ENCODE data around the gene SEMA3C.
A peak's percentile ranks its signal among the peaks of the same experiment; 100 is the strongest.
"Not testable (repeated sequence)": the region's sequence is repeated elsewhere in the genome, so short reads cannot be mapped to it uniquely, and the experiment has no call there.

Gene SEMA3C

GRCh38 chr7:80918909-80919721, at the start of gene SEMA3C:
SEMA3C (minus strand) TSS chr7:80919051; CDS start chr7:80916781, 2,270 bp downstream.
- DNase-seq = peak; percentile 83

- DNase-seq = no peak
These were observed 49.8 kb upstream of the SEMA3C start for GRCh38 chr7:80968606-80969005.

GRCh38 chr7:80967917-80968297, 49.1 kb upstream of the SEMA3C start:
- no peak for DNase-seq

- DNase-seq = no peak
These were observed 48.4 kb upstream of the SEMA3C start for GRCh38 chr7:80967071-80967916.

- DNase-seq = no peak
These were observed 41.5 kb upstream of the SEMA3C start for GRCh38 chr7:80960244-80960795.

GRCh38 chr7:80957226-80957777, 38.5 kb upstream of the SEMA3C start:
- DNase-seq = no peak

GRCh38 chr7:80954191-80954590, 35.3 kb upstream of the SEMA3C start:
- no peak for DNase-seq

GRCh38 chr7:80950550-80950967, 31.7 kb upstream of the SEMA3C start:
- no peak for DNase-seq

- no peak for DNase-seq
These were observed 30.6 kb upstream of the SEMA3C start for GRCh38 chr7:80949449-80949848.

- no peak for DNase-seq
These were observed 28.0 kb upstream of the SEMA3C start for GRCh38 chr7:80946858-80947257.

- DNase-seq = no peak
These were observed 27.1 kb upstream of the SEMA3C start for GRCh38 chr7:80945976-80946375.

- DNase-seq = no peak
These were observed 24.5 kb upstream of the SEMA3C start for GRCh38 chr7:80943342-80943741.

- DNase-seq = no peak
These were observed 23.6 kb upstream of the SEMA3C start for GRCh38 chr7:80942261-80943041.

- DNase-seq = no peak
These were observed 22.4 kb upstream of the SEMA3C start for GRCh38 chr7:80941208-80941758.

- no peak for DNase-seq
These were observed 21.8 kb upstream of the SEMA3C start for GRCh38 chr7:80940539-80941207.

- no peak for DNase-seq
These were observed 18.5 kb upstream of the SEMA3C start for GRCh38 chr7:80937336-80937735.

GRCh38 chr7:80935991-80936780, 17.3 kb upstream of the SEMA3C start:
- no peak for DNase-seq

GRCh38 chr7:80934321-80934720, 15.5 kb upstream of the SEMA3C start:
- DNase-seq = no peak

- DNase-seq = no peak
These were observed 13.7 kb upstream of the SEMA3C start for GRCh38 chr7:80932536-80932935.

- no peak for DNase-seq
These were observed 10.8 kb upstream of the SEMA3C start for GRCh38 chr7:80929619-80930018.

GRCh38 chr7:80926955-80927354, 8.1 kb upstream of the SEMA3C start:
- not testable (repeated sequence) for DNase-seq
